NCI-H2196 (cell line): ENCODE data around the gene PITHD1.
"Not testable (repeated sequence)": the region's sequence is repeated elsewhere in the genome, so short reads cannot be mapped to it uniquely, and the experiment has no call there.

Experiments
- DNase-seq: peaks from one replicate; lab custom pipeline; 2025; ENCODE audit not compliant: unreplicated experiment; lab: John Stamatoyannopoulos, UW

The PITHD1 gene

DNA sequence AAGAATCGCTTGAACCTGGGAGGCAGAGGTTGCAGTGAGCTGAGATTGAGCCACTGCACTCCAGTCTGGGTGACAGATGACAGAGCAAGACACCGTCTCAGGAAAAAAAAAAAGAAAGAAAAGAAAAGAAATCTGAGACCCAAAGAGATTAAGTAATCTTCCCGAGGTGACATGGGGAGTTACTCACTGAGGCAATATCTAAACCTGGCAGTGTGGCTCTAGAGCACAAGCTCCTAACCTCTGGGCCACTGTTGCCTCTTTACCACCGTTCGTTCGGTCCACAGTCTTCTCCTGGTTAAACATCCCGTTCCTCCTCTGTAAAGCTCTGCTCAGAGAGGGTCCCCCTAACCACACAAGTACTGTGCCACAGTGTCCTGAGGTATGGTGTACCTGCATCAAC, 45.5 kb downstream of the PITHD1 start:
- DNase-seq, result no peak

DNA sequence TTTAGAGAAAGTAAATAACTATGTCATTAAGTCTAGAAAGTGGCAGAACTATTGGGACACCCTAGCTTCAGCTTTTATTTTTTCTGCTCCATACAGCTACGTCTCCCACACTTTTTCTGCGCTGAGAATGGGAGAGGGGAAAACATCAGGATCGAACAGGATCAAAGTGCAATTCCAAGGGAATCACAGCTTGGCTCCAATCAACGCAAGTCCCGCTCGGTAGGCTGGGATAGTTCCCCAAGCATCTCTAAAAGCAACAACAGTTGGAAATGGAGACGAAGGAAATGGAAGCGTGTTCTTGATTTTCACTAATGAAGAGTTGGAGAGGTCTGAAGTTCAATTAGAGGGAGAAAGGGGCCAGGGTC, 46.5 kb downstream of the PITHD1 start:
- no peak for DNase-seq

- peak; percentile 92 for DNase-seq
These were observed 47.0 kb downstream of the PITHD1 start, which contains the start of gene HMGCL for GRCh38 chr1:23825076-23825761. TSS of gene HMGCL (minus strand) at chr1:23825429. CDS start at chr1:23825415, 14 bp downstream.

DNA sequence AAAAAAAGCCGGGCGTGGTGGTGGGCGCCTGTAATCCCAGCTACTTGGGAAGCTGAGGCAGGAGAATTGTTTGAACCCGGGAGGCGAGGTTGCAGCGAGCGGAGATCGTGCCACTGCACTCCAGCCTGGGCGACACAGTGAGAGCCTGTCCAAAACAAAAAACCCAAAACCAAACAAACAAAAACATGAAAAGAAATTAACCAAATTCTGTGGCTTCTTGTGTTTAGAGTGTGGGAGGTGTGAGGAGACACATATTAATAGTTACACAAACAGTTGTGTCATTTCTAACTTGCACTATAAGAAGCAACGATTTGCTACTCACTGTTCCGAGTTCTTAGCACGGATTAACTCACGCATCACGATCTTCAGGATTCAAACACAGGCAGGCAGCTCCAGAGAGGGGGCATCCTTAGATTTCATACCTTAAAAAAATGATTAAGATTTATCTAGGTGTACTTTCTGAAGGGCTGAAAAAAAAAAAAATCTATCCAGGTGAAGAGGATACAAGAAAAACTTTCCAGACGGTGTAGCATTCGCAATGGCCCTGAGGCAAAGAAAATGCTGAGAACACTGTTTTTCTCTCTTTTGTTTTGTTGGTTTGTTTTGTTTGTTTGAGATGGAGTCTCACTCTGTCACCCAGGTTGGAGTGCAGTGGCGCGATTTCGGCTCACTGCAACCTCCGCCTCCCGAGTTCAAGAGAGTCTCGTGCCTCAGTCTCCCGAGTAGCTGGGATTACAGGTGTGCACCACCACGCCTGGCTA, 47.7 kb downstream of the PITHD1 start:
- DNase-seq, result no peak

GRCh38 chr1:23826590-23826989, 48.4 kb downstream of the PITHD1 start:
- DNase-seq, result not testable (repeated sequence)

GRCh38 chr1:23827717-23828116, 49.5 kb downstream of the PITHD1 start:
- no peak for DNase-seq

- DNase-seq, result not testable (repeated sequence)
These were observed 55.9 kb downstream of the PITHD1 start for GRCh38 chr1:23834156-23834555.

- DNase-seq, result no peak
These were observed 57.8 kb downstream of the PITHD1 start for GRCh38 chr1:23836037-23836436.
